ENCODE data around the gene BIRC2. TPM values are rescaled to one million over a fixed set of nuclear protein-coding genes. Genes with fewer than 3 reads are reported as not detected.
A peak's percentile ranks its signal among the peaks of the same experiment; 100 is the strongest.

The BIRC2 gene
- total and polyA plus RNA-seq, 2 donors (not counting 1 experiment from before 2014, with no cell fraction given): 45.4 to 59.6 TPM

DNA sequence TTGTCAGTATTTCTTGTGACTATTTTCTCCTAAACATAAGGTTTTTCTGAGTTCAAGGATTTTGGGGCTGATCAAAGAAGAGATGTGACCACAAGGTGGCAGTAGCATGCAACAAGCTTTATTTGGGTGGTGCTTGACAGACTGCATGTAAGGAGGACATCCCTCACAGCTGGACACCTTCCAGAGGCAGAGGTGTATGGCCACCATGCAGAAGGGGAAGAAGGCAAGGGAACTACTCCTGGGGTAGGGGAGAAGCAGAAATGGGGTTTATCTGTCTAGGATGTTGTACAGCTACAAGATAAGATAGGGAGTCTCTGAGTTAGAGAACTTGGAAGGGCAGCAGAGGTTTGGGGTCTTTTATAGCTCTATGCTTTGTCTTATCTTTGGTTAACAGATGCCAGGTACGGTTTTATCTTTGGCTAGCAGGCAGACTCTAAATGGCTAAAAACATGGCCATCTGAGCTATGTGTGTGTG is 5.1 kb upstream of the BIRC2 start:
- Histone ChIP-seq H3K4me2 (ENCODE audit: extremely low read depth, insufficient read depth, low read length) (no peak overlapping the region), H3K79me2 (ENCODE audit: control insufficient read depth, insufficient read depth, low read length) (no peaks in the 10 kb centered on the region), H3K4me1 (ENCODE audit: control insufficient read depth, extremely low read depth, insufficient read depth, low read length) (peaks cover 7% of the 10 kb centered on the region), H3K9ac (ENCODE audit: insufficient read depth, low read length) (no peak overlapping the region), H3K27ac (ENCODE audit: insufficient read depth, low read length) (no peak overlapping the region), H3K36me3 (ENCODE audit: control insufficient read depth, insufficient read depth, low read length) (no peaks in the 10 kb centered on the region), H3K27me3 (ENCODE audit: control insufficient read depth, insufficient read depth, low read length) (no peaks in the 10 kb centered on the region), H4K20me1 (ENCODE audit: control insufficient read depth, extremely low read depth, insufficient read depth, low read length) (no peaks in the 10 kb centered on the region), H2AFZ (ENCODE audit: low read length) (no peak overlapping the region), H3K9me3 (ENCODE audit: control insufficient read depth, insufficient read depth, low read depth, low read length) (no peaks in the 10 kb centered on the region), H3K4me3 (replicated peaks in 1 of 4; ENCODE audit: control extremely low read depth in 1 of 4, insufficient read depth in 1 of 4, low read depth in 3 of 4, low read length in 4 of 4) (no peak overlapping the region)
- TF ChIP-seq, protein P1, sequence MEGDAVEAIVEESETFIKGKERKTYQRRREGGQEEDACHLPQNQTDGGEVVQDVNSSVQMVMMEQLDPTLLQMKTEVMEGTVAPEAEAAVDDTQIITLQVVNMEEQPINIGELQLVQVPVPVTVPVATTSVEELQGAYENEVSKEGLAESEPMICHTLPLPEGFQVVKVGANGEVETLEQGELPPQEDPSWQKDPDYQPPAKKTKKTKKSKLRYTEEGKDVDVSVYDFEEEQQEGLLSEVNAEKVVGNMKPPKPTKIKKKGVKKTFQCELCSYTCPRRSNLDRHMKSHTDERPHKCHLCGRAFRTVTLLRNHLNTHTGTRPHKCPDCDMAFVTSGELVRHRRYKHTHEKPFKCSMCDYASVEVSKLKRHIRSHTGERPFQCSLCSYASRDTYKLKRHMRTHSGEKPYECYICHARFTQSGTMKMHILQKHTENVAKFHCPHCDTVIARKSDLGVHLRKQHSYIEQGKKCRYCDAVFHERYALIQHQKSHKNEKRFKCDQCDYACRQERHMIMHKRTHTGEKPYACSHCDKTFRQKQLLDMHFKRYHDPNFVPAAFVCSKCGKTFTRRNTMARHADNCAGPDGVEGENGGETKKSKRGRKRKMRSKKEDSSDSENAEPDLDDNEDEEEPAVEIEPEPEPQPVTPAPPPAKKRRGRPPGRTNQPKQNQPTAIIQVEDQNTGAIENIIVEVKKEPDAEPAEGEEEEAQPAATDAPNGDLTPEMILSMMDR (conservative IDR thresholded peaks at IDR 0.05 in 1 of 2, IDR thresholded peaks at IDR 0.05 in 1 of 2; ENCODE audit: low read depth in 1 of 2, low read length in 2 of 2): peak; percentile 77 to 84
- no peak for TF ChIP-seq EZH2 (IDR thresholded peaks at IDR 0.05; ENCODE audit: low read length, missing control alignments)
- peak; percentile 78 to 87 for DNase-seq (ENCODE audit: low read depth in 2 of 2)

DNA sequence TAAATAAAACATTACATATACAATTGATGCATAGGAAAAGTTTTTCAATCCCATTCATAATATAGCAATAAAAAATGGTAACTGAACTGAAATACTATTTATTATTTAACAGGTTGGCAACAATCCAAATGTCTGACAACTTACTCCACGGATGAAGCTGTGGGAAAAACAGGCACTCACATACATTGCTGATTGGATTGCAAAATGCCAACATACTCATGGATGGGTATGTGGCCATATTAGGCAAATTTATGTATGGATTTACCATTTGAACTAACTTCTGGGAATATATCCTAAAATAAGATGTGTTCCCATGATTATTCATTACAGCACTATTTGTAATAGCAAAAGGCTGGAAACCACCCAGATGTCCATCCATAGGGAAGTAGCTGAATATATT is 3.2 kb upstream of the BIRC2 start:
- no peaks in the 10 kb centered on the region for H4K20me1 ChIP-seq (ENCODE audit: control insufficient read depth, extremely low read depth, insufficient read depth, low read length)
- H3K36me3 ChIP-seq (ENCODE audit: control insufficient read depth, insufficient read depth, low read length): no peaks in the 10 kb centered on the region
- H3K9me3 ChIP-seq (ENCODE audit: control insufficient read depth, insufficient read depth, low read depth, low read length): no peaks in the 10 kb centered on the region
- H3K27ac ChIP-seq (ENCODE audit: insufficient read depth, low read length): peak overlapping the region; percentile 9
- TF ChIP-seq, protein P1 (conservative IDR thresholded peaks at IDR 0.05 in 1 of 2, IDR thresholded peaks at IDR 0.05 in 1 of 2; ENCODE audit: low read depth in 1 of 2, low read length in 2 of 2): no peak
- no peak for TF ChIP-seq EZH2 (IDR thresholded peaks at IDR 0.05; ENCODE audit: low read length, missing control alignments)
- H3K4me1 ChIP-seq (ENCODE audit: control insufficient read depth, extremely low read depth, insufficient read depth, low read length): peaks cover 7% of the 10 kb centered on the region
- no peak overlapping the region for H2AFZ ChIP-seq (ENCODE audit: low read length)
- H3K4me2 ChIP-seq (ENCODE audit: extremely low read depth, insufficient read depth, low read length): no peak overlapping the region
- no peak overlapping the region for H3K4me3 ChIP-seq (replicated peaks in 1 of 4; ENCODE audit: control extremely low read depth in 1 of 4, insufficient read depth in 1 of 4, low read depth in 3 of 4, low read length in 4 of 4)
- peaks cover 14% of the 10 kb centered on the region for H3K79me2 ChIP-seq (ENCODE audit: control insufficient read depth, insufficient read depth, low read length)
- no peaks in the 10 kb centered on the region for H3K27me3 ChIP-seq (ENCODE audit: control insufficient read depth, insufficient read depth, low read length)
- no peak overlapping the region for H3K9ac ChIP-seq (ENCODE audit: insufficient read depth, low read length)
- DNase-seq (ENCODE audit: low read depth in 2 of 2): peak; percentile 11 to 66

DNA sequence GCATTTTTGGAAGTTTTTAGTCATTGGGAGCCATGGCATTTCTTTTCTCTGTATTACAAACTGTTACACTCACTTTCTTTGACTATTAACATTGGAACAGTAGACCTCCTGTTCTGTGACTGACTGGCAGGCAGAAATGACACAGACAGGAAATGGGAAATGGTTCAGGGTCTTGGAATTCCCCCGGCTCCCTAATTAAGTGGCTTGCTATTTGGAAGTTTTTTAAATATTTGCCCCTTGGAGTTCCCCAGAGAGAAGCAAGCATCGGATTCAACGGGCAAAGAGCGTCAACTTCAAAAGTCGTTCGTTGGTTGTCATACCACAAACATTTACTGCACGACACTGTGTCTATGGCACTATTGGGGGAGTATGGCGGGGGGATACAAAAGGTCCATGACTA is 1.1 kb upstream of the BIRC2 start:
- peaks cover 10% of the 10 kb centered on the region for H3K4me1 ChIP-seq (ENCODE audit: control insufficient read depth, extremely low read depth, insufficient read depth, low read length)
- peak; percentile 37 to 80 for DNase-seq (ENCODE audit: low read depth in 2 of 2)
- no peaks in the 10 kb centered on the region for H3K36me3 ChIP-seq (ENCODE audit: control insufficient read depth, insufficient read depth, low read length)
- H3K9ac ChIP-seq (ENCODE audit: insufficient read depth, low read length): peak overlapping the region; percentile 95
- no peaks in the 10 kb centered on the region for H3K27me3 ChIP-seq (ENCODE audit: control insufficient read depth, insufficient read depth, low read length)
- no peaks in the 10 kb centered on the region for H4K20me1 ChIP-seq (ENCODE audit: control insufficient read depth, extremely low read depth, insufficient read depth, low read length)
- H2AFZ ChIP-seq (ENCODE audit: low read length): no peak overlapping the region
- peak overlapping the region; percentile 78 to 97 (median 88) for H3K4me3 ChIP-seq (replicated peaks in 1 of 4; ENCODE audit: control extremely low read depth in 1 of 4, insufficient read depth in 1 of 4, low read depth in 3 of 4, low read length in 4 of 4)
- H3K27ac ChIP-seq (ENCODE audit: insufficient read depth, low read length): peak overlapping the region; percentile 99
- TF ChIP-seq EZH2 (IDR thresholded peaks at IDR 0.05; ENCODE audit: low read length, missing control alignments): no peak
- TF ChIP-seq, protein P1 (conservative IDR thresholded peaks at IDR 0.05 in 1 of 2, IDR thresholded peaks at IDR 0.05 in 1 of 2; ENCODE audit: low read depth in 1 of 2, low read length in 2 of 2): no peak
- peak overlapping the region; percentile 96 for H3K4me2 ChIP-seq (ENCODE audit: extremely low read depth, insufficient read depth, low read length)
- no peaks in the 10 kb centered on the region for H3K9me3 ChIP-seq (ENCODE audit: control insufficient read depth, insufficient read depth, low read depth, low read length)
- H3K79me2 ChIP-seq (ENCODE audit: control insufficient read depth, insufficient read depth, low read length): peaks cover 35% of the 10 kb centered on the region
